Activated CD4-positive, alpha-beta T cell treated with anti-CD3 and anti-CD28 coated beads, Interleukin-2, amount 50 U/mL, for 4 hours (primary cell): Measurements from ENCODE around the gene SYNE1.

Experiments used
- DNase-seq, 2 experiments: peaks; one replicate each; pipeline ENCODE4 v3.0.0-alpha.2; 2020

The SYNE1 gene

GRCh38 chr6:152609125-152609670 is 28.0 kb downstream of the SYNE1 start:
- DNase-seq, result no peak

GRCh38 chr6:152605941-152606340 is 31.2 kb downstream of the SYNE1 start:
- no peak for DNase-seq

GRCh38 chr6:152605342-152605741 is 31.8 kb downstream of the SYNE1 start:
- no peak for DNase-seq

GRCh38 chr6:152603911-152604310 is 33.3 kb downstream of the SYNE1 start:
- no peak for DNase-seq

- DNase-seq, result no peak
These were observed 37.1 kb downstream of the SYNE1 start for GRCh38 chr6:152600022-152600421.

GRCh38 chr6:152598901-152599537 is 38.1 kb downstream of the SYNE1 start:
- no peak for DNase-seq

- DNase-seq, result no peak
These were observed 38.7 kb downstream of the SYNE1 start for GRCh38 chr6:152598421-152598820.

- DNase-seq, result no peak
These were observed 40.4 kb downstream of the SYNE1 start for GRCh38 chr6:152596726-152597125.

GRCh38 chr6:152595499-152595898 is 41.7 kb downstream of the SYNE1 start:
- no peak for DNase-seq

- no peak for DNase-seq
These were observed 42.5 kb downstream of the SYNE1 start for GRCh38 chr6:152594701-152595100.

- DNase-seq, result no peak
These were observed 48.7 kb downstream of the SYNE1 start for GRCh38 chr6:152588456-152588855.

GRCh38 chr6:152587473-152587872 is 49.7 kb downstream of the SYNE1 start:
- DNase-seq, result no peak

GRCh38 chr6:152585236-152585635 is 51.9 kb downstream of the SYNE1 start:
- no peak for DNase-seq

GRCh38 chr6:152583888-152584287 is 53.3 kb downstream of the SYNE1 start:
- no peak for DNase-seq

GRCh38 chr6:152576525-152576924 is 60.6 kb downstream of the SYNE1 start:
- no peak for DNase-seq

- no peak for DNase-seq
These were observed 61.5 kb downstream of the SYNE1 start for GRCh38 chr6:152575621-152576150.

GRCh38 chr6:152575161-152575560 is 62.0 kb downstream of the SYNE1 start:
- DNase-seq, result no peak

GRCh38 chr6:152573762-152574161 is 63.4 kb downstream of the SYNE1 start:
- DNase-seq, result no peak

GRCh38 chr6:152572338-152573088 is 64.6 kb downstream of the SYNE1 start:
- DNase-seq, result no peak

GRCh38 chr6:152571943-152572337 is 65.2 kb downstream of the SYNE1 start:
- DNase-seq, result no peak

GRCh38 chr6:152571089-152571488 is 66.1 kb downstream of the SYNE1 start:
- no peak for DNase-seq

GRCh38 chr6:152566103-152566875 is 70.9 kb downstream of the SYNE1 start:
- DNase-seq, result no peak

- DNase-seq, result no peak
These were observed 74.0 kb downstream of the SYNE1 start for GRCh38 chr6:152563177-152563576.
